Esophagus muscularis mucosa (tissue), 4 donors: ENCODE measurements around the gene L3MBTL1.

Experiments used
- CTCF ChIP-seq, 3 experiments: fragments of 200-600 bp in 2 of 3; fragments of 450-650 bp in 1 of 3; sonication (generic) in 2 of 3; IDR thresholded peaks; one replicate each; pipeline ENCODE4 v1.5.1; 2017 to 2019; ENCODE audit warnings: antibody characterized with exemption in 3 of 3, mild to moderate bottlenecking in 2 of 3, moderate library complexity in 1 of 3
- EP300 ChIP-seq: sonication (generic); formaldehyde crosslinking; IDR thresholded peaks from one replicate; pipeline ENCODE4 v1.6.1; 2017; ENCODE audit warnings: antibody characterized with exemption
- POLR2A ChIP-seq: fragments of 450-650 bp; IDR thresholded peaks from one replicate; pipeline ENCODE4 v1.6.1; 2017; ENCODE audit warnings: antibody characterized with exemption, moderate library complexity, mild to moderate bottlenecking, low read depth
- POLR2AphosphoS5 ChIP-seq, 2 donors: sonication (generic); formaldehyde crosslinking; IDR thresholded peaks; one replicate each; pipeline ENCODE4 v1.6.1; 2017; ENCODE audit warnings: antibody characterized with exemption in 2 of 2

- no peak for TF ChIP-seq POLR2AphosphoS5 (IDR thresholded peaks at IDR 0.05)
- TF ChIP-seq CTCF (IDR thresholded peaks at IDR 0.05), result no peak
- no peak for TF ChIP-seq EP300
- TF ChIP-seq POLR2A, result no peak
These were observed 20.9 kb downstream of the L3MBTL1 start for GRCh38 chr20:43528258-43528875.
